Endothelial cell of umbilical vein (primary cell): ENCODE measurements around the gene OR8A1.

Experiments
- POLR2A ChIP-seq: IDR thresholded peaks from 2 replicates; pipeline ENCODE4 v1.6.1; 2012; ENCODE audit warnings: low read depth, mild to moderate bottlenecking, control low read depth, low read length
- POLR2AphosphoS5 ChIP-seq: IDR thresholded peaks from 2 replicates; pipeline ENCODE4 v1.6.1; 2012; ENCODE audit warnings: low read depth, mild to moderate bottlenecking, control low read depth, low read length, moderate library complexity; ENCODE audit not compliant: insufficient read depth
- TF ChIP-seq, protein P1 (sequence below): IDR thresholded peaks from 2 replicates; pipeline ENCODE4 v1.6.1; 2011; ENCODE audit not compliant: insufficient read depth, insufficient read length
- TF ChIP-seq, protein P2 (sequence below), 2 donors: IDR thresholded peaks; 1 replicate in 1 of 2; 2 replicates in 1 of 2; pipeline ENCODE4 v1.5.1; 2011; ENCODE audit warnings: low read length in 2 of 2, mild to moderate bottlenecking in 2 of 2, moderate library complexity in 2 of 2, control low read depth in 1 of 2, inconsistent platforms in 1 of 2, low read depth in 1 of 2; ENCODE audit not compliant: insufficient read depth in 1 of 2; ENCODE audit errors: extremely low read depth in 1 of 2

DNA sequence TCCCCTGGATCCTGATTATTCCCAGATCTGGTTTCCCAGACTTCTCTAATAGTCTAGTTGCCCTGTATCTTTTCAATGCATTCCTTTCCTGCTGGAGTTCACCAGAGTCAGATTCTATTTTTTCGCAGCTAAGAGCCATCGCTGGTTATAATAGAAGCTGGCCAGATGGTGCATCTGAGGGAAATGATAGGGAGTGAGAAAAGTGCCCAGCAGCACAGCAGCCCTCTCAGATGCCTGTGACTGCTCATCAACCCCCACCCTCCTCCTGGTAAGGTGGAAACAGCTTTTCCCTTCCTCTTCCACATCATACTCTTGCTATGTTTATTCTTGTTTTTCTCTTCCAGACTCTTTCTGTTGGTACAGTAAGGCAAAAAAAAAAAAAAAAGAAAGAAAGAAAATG lies 12.8 kb downstream of the OR8A1 start:
- TF ChIP-seq, protein P1, sequence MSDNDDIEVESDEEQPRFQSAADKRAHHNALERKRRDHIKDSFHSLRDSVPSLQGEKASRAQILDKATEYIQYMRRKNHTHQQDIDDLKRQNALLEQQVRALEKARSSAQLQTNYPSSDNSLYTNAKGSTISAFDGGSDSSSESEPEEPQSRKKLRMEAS, result no peak
- TF ChIP-seq, protein P2, sequence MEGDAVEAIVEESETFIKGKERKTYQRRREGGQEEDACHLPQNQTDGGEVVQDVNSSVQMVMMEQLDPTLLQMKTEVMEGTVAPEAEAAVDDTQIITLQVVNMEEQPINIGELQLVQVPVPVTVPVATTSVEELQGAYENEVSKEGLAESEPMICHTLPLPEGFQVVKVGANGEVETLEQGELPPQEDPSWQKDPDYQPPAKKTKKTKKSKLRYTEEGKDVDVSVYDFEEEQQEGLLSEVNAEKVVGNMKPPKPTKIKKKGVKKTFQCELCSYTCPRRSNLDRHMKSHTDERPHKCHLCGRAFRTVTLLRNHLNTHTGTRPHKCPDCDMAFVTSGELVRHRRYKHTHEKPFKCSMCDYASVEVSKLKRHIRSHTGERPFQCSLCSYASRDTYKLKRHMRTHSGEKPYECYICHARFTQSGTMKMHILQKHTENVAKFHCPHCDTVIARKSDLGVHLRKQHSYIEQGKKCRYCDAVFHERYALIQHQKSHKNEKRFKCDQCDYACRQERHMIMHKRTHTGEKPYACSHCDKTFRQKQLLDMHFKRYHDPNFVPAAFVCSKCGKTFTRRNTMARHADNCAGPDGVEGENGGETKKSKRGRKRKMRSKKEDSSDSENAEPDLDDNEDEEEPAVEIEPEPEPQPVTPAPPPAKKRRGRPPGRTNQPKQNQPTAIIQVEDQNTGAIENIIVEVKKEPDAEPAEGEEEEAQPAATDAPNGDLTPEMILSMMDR (IDR thresholded peaks at IDR 0.05; ENCODE audit: extremely low read depth in 1 of 2, insufficient read depth in 1 of 2, low read depth in 1 of 2, low read length in 2 of 2), result no peak
- no peak for TF ChIP-seq POLR2A
- TF ChIP-seq POLR2AphosphoS5, result no peak
